ENCODE results near the gene NUMB. TPM values are rescaled to one million over a fixed set of nuclear protein-coding genes. Genes with fewer than 3 reads are reported as not detected.

Gene NUMB
- total RNA-seq, 1 experiment from 2014 or later, result 81.5 TPM

DNA sequence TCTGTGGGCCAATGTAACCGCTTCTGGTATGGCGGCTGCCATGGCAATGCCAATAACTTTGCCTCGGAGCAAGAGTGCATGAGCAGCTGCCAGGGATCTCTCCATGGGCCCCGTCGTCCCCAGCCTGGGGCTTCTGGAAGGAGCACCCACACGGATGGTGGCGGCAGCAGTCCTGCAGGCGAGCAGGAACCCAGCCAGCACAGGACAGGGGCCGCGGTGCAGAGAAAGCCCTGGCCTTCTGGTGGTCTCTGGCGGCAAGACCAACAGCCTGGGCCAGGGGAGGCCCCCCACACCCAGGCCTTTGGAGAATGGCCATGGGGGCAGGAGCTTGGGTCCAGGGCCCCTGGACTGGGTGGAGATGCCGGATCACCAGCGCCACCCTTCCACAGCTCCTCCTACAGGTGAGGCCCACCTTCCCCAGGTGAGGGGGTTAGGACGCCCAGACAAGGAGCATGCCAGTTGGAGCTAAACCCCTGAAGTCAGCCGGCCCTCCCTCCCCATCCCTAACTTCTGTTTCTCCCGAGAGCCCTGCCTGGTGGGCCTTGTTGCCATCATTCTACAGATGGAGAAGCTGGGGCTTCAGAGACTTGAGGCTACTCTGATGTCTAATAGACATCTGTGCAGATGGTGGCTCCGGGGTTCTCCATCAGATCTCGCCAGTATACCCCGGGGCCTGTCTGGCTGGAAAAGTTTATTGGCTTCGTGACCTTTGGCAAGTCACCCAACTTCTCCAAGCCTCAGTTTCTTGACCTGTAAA, 195.7 kb downstream of the NUMB start:
- CTCF ChIA-PET, result no interaction called here
- POLR2A ChIA-PET, result interaction anchor here (0.7 kb wide), 1 partner anchor 12 kb away, joined by 4 read pairs; no protein-coding TSS in a partner anchor
- intact Hi-C loops (cut with micrococcal nuclease), result no loop called here

DNA sequence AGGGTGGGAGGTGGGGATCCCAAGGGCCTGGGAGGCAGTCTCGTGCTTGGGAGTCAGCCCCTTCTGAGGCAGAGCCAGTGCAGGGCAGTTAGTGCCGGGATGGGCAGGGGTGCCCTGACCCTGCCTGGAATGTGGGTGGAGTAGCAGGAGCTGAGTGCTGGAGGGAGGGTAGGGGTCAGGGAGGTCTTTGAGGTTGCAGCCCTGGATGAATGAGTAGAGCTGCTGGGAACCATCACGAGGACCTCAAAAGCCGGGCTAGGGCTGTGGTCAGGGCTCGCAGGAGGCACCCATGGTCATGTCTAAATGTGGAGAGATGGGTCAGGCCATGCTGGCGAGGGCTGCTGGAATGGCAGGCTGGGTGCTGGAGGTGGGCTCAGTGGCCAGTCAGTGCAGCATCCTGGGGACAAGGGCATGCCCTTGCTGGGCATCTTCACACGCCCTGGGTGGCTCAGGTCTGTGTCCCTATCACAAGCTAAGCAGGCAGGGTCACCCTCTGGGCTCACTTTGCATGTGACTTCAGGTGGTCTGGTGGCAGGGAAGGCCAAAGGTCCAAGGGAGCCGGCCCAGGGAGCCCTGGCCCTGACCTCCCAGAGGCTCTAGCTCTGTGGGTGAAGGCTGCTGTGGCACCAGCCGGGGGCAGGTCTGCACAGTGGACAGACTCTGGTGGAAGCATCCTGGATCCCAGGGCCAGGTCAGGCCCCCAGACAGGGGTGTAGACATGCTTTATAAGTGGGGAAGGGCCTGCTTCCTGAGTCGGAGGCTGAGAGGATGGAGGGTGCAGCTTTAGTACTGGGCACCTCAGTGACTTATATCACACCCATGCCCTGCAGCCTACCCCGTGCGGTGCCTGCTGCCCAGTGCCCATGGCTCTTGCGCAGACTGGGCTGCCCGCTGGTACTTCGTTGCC, 196.6 kb downstream of the NUMB start:
- no peak overlapping the region for H3K4me3 Mint-ChIP-seq (ENCODE audit: unreplicated experiment)
- TF ChIP-seq, protein P1, sequence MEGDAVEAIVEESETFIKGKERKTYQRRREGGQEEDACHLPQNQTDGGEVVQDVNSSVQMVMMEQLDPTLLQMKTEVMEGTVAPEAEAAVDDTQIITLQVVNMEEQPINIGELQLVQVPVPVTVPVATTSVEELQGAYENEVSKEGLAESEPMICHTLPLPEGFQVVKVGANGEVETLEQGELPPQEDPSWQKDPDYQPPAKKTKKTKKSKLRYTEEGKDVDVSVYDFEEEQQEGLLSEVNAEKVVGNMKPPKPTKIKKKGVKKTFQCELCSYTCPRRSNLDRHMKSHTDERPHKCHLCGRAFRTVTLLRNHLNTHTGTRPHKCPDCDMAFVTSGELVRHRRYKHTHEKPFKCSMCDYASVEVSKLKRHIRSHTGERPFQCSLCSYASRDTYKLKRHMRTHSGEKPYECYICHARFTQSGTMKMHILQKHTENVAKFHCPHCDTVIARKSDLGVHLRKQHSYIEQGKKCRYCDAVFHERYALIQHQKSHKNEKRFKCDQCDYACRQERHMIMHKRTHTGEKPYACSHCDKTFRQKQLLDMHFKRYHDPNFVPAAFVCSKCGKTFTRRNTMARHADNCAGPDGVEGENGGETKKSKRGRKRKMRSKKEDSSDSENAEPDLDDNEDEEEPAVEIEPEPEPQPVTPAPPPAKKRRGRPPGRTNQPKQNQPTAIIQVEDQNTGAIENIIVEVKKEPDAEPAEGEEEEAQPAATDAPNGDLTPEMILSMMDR (IDR thresholded peaks at IDR 0.05; ENCODE audit: unreplicated experiment), result no peak
- intact Hi-C loops (cut with micrococcal nuclease), result no loop called here
- POLR2A ChIA-PET, result interaction anchor here (0.7 kb wide), 1 partner anchor 13 kb away, joined by 4 read pairs; no protein-coding TSS in a partner anchor
- DNase-seq (ENCODE audit: unreplicated experiment), result no peak
- H3K4me1 Mint-ChIP-seq (ENCODE audit: insufficient read depth, unreplicated experiment), result no peaks in the 10 kb centered on the region
- H3K9me3 Mint-ChIP-seq (ENCODE audit: unreplicated experiment), result no peaks in the 10 kb centered on the region
- CTCF ChIA-PET, result no interaction called here
- H3K27me3 Mint-ChIP-seq (ENCODE audit: insufficient read depth, unreplicated experiment), result no peaks in the 10 kb centered on the region
- H3K36me3 Mint-ChIP-seq (ENCODE audit: insufficient read depth, unreplicated experiment), result no peaks in the 10 kb centered on the region
- H3K27ac Mint-ChIP-seq (ENCODE audit: low read depth, unreplicated experiment), result no peak overlapping the region
- BruUV-seq (replicated peaks), result no TSS peak

More for the DNA sequence above, 195.7 kb downstream of the NUMB start:
- no peak for DNase-seq (ENCODE audit: unreplicated experiment)
- TF ChIP-seq, protein P1 (IDR thresholded peaks at IDR 0.05; ENCODE audit: unreplicated experiment), result no peak
- no TSS peak for BruUV-seq (replicated peaks)
- Mint-ChIP-seq H3K4me1 (ENCODE audit: insufficient read depth, unreplicated experiment) (no peaks in the 10 kb centered on the region), H3K36me3 (ENCODE audit: insufficient read depth, unreplicated experiment) (no peaks in the 10 kb centered on the region), H3K9me3 (ENCODE audit: unreplicated experiment) (no peaks in the 10 kb centered on the region), H3K27me3 (ENCODE audit: insufficient read depth, unreplicated experiment) (no peaks in the 10 kb centered on the region), H3K4me3 (ENCODE audit: unreplicated experiment) (no peak overlapping the region), H3K27ac (ENCODE audit: low read depth, unreplicated experiment) (no peak overlapping the region)

DNA sequence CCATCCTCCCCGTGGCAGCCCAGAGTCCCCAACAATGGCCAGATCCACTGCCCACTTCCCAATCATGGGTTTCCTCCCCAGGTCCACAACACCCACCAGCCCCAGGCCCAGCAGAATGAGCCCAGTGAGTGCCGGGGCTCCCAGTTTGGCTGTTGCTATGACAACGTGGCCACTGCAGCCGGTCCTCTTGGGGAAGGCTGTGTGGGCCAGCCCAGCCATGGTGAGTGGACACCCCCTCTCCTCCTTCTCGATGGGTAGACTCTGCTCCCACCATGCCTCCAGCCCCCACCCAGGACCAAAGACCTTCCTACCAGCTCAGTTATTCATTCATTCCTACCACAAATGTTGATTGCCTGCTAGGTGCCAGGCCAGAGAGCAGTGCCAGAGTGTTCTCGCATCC, 197.3 kb downstream of the NUMB start:
- no peak overlapping the region for H3K27ac Mint-ChIP-seq (ENCODE audit: low read depth, unreplicated experiment)
- BruUV-seq (replicated peaks), result no TSS peak
- POLR2A ChIA-PET, result no interaction called here
- TF ChIP-seq, protein P1 (IDR thresholded peaks at IDR 0.05; ENCODE audit: unreplicated experiment), result no peak
- no peaks in the 10 kb centered on the region for H3K36me3 Mint-ChIP-seq (ENCODE audit: insufficient read depth, unreplicated experiment)
- no peaks in the 10 kb centered on the region for H3K27me3 Mint-ChIP-seq (ENCODE audit: insufficient read depth, unreplicated experiment)
- intact Hi-C loops (cut with micrococcal nuclease), result no loop called here
- no peak overlapping the region for H3K4me3 Mint-ChIP-seq (ENCODE audit: unreplicated experiment)
- CTCF ChIA-PET, result no interaction called here
- DNase-seq (ENCODE audit: unreplicated experiment), result no peak
- no peaks in the 10 kb centered on the region for H3K9me3 Mint-ChIP-seq (ENCODE audit: unreplicated experiment)
- no peaks in the 10 kb centered on the region for H3K4me1 Mint-ChIP-seq (ENCODE audit: insufficient read depth, unreplicated experiment)

DNA sequence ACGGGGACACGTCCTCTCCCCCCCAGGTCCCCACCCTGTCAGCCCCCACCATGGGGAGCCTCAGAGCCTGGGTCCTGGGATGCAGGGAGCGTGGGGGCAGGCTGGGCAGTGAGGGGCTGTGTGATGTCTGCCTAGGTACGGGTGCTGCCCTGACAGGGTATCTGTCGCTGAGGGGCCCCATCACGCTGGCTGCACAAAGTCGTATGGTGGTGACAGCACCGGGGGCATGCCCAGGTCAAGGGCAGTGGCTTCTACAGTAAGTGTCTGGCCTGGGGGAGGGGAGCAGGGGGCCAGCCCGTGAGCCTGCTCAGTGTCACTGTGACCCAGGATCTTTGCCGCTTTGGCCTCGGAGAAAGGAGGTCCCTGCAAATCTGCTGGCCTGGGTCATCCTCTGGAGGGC, 197.8 kb downstream of the NUMB start:
- Mint-ChIP-seq H3K9me3 (ENCODE audit: unreplicated experiment) (no peaks in the 10 kb centered on the region), H3K27me3 (ENCODE audit: insufficient read depth, unreplicated experiment) (no peaks in the 10 kb centered on the region), H3K4me3 (ENCODE audit: unreplicated experiment) (no peak overlapping the region), H3K27ac (ENCODE audit: low read depth, unreplicated experiment) (no peak overlapping the region), H3K4me1 (ENCODE audit: insufficient read depth, unreplicated experiment) (no peaks in the 10 kb centered on the region), H3K36me3 (ENCODE audit: insufficient read depth, unreplicated experiment) (no peaks in the 10 kb centered on the region)
- no TSS peak for BruUV-seq (replicated peaks)
- TF ChIP-seq, protein P1 (IDR thresholded peaks at IDR 0.05; ENCODE audit: unreplicated experiment), result no peak
- intact Hi-C loops (cut with micrococcal nuclease), result no loop called here
- ChIA-PET POLR2A (no interaction called here), CTCF (no interaction called here)
- no peak for DNase-seq (ENCODE audit: unreplicated experiment)
